Neural crest cell (in vitro differentiated cells): Measurements from ENCODE around the gene CARF. TPM values are rescaled to one million over a fixed set of nuclear protein-coding genes. Genes with fewer than 3 reads are reported as not detected.

Source experiments
- DNase-seq: peaks from one replicate; pipeline ENCODE4 v3.0.0; 2021; ENCODE audit warnings: low read depth, mixed read lengths, low spot score
- H3K27ac Mint-ChIP-seq: one replicate; pipeline ENCODE4 v1.8.0; 2021; ENCODE audit warnings: mild to moderate bottlenecking, mixed read lengths; ENCODE audit not compliant: unreplicated experiment
- H3K27me3 Mint-ChIP-seq: 2 replicates; pipeline ENCODE4 v1.8.0; 2021; ENCODE audit warnings: low read depth, mild to moderate bottlenecking, mixed read lengths
- H3K36me3 Mint-ChIP-seq: 2 replicates; pipeline ENCODE4 v1.8.0; 2021; ENCODE audit warnings: low read depth, mild to moderate bottlenecking, mixed read lengths
- H3K4me1 Mint-ChIP-seq: 2 replicates; pipeline ENCODE4 v1.8.0; 2021; ENCODE audit warnings: mixed read lengths
- H3K4me3 Mint-ChIP-seq: one replicate; pipeline ENCODE4 v1.8.0; 2021; ENCODE audit warnings: mild to moderate bottlenecking, mixed read lengths
- H3K9me3 Mint-ChIP-seq: 2 replicates; pipeline ENCODE4 v1.8.0; 2021; ENCODE audit warnings: mixed read lengths
- total RNA-seq: library from RNA; stranded (reverse); gene quantifications from 2 replicates; pipeline ENCODE4 v1.2.1, GENCODE V29; 2021
- TF ChIP-seq, protein P1 (sequence below): fragments of 200-600 bp; sonication (generic); conservative IDR thresholded peaks from 2 replicates; pipeline ENCODE4 v1.5.0; 2021; ENCODE audit warnings: antibody characterized with exemption, mild to moderate bottlenecking

Gene CARF
- total RNA-seq, 1 donor from 2014 or later = 6.8 TPM

DNA sequence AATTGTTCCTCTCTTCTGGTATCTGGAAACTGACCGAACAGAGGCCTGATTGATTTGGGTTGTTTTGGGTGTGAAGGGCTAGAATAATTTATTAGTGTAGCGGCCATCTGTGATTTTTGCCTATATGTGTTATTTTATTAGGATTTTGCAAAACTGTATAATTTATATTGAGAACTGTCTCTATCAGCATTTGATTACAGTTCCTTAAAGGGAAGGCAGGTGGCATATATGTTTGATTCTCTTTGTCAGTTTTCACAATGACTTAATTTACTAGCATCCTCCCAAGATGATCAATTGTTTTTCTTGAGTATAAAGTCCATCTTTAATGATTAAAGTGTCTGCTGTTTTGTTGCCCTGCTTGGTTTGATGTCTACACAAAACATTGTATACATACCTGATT, 107.1 kb downstream of the CARF start:
- Mint-ChIP-seq H3K4me3 (peak overlapping the region; percentile 5), H3K27me3 (no peaks in the 10 kb centered on the region), H3K9me3 (no peaks in the 10 kb centered on the region), H3K36me3 (no peaks in the 10 kb centered on the region), H3K27ac (no peak overlapping the region), H3K4me1 (peaks cover 31% of the 10 kb centered on the region)
- TF ChIP-seq, protein P1, sequence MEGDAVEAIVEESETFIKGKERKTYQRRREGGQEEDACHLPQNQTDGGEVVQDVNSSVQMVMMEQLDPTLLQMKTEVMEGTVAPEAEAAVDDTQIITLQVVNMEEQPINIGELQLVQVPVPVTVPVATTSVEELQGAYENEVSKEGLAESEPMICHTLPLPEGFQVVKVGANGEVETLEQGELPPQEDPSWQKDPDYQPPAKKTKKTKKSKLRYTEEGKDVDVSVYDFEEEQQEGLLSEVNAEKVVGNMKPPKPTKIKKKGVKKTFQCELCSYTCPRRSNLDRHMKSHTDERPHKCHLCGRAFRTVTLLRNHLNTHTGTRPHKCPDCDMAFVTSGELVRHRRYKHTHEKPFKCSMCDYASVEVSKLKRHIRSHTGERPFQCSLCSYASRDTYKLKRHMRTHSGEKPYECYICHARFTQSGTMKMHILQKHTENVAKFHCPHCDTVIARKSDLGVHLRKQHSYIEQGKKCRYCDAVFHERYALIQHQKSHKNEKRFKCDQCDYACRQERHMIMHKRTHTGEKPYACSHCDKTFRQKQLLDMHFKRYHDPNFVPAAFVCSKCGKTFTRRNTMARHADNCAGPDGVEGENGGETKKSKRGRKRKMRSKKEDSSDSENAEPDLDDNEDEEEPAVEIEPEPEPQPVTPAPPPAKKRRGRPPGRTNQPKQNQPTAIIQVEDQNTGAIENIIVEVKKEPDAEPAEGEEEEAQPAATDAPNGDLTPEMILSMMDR = peak; percentile 32
- DNase-seq = no peak

DNA sequence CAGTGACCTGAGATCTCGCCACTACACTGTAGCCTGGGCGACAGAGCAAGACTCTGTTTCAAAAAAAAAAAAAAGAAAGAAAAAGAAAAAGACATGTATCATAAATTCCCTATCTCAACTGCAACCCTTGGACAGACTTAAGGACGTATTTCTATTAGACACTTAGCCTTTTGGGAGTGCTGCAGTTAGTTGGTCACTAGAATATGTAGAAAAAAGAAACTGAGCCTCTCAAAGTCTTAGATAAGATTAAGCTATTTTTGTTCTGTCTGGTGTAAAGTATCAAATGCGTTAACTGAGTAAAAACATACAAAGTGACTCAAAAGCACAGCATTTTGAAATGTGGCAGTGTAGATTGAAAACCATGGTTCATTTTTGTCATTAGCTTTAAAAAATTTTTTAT, 109.9 kb downstream of the CARF start:
- Mint-ChIP-seq H3K4me3 (no peak overlapping the region), H3K27ac (no peak overlapping the region), H3K9me3 (no peaks in the 10 kb centered on the region), H3K36me3 (no peaks in the 10 kb centered on the region), H3K27me3 (no peaks in the 10 kb centered on the region), H3K4me1 (peaks cover 18% of the 10 kb centered on the region)
- TF ChIP-seq, protein P1 = no peak
- DNase-seq = no peak

- Mint-ChIP-seq H3K36me3 (no peaks in the 10 kb centered on the region), H3K4me1 (peaks cover 16% of the 10 kb centered on the region), H3K4me3 (no peak overlapping the region), H3K27me3 (no peaks in the 10 kb centered on the region), H3K27ac (no peak overlapping the region), H3K9me3 (no peaks in the 10 kb centered on the region)
- TF ChIP-seq, protein P1 = no peak
- no peak for DNase-seq
These were observed 110.7 kb downstream of the CARF start for GRCh38 chr2:203022751-203023150.

DNA sequence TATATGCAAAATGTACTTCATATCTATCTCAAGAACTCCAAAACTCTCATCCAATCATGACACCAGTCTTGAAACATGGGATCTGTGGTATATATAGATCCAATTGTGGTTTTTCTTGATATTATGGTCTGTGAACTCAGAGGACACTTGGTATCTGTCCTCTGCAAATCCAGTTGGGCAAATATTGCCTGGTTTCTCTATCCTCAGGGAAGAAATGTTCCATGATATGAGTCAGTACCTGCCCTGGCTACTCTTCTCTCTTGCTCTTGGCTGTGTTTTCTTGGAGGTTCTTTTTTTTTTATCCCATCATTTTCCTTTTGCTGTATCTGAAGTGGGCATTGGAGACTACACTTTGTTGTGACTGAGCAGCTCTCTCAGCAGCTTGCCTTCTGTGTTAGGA, 113.5 kb downstream of the CARF start:
- no peaks in the 10 kb centered on the region for H3K4me1 Mint-ChIP-seq
- DNase-seq = no peak
- H3K4me3 Mint-ChIP-seq = no peak overlapping the region
- H3K27ac Mint-ChIP-seq = no peak overlapping the region
- no peaks in the 10 kb centered on the region for H3K36me3 Mint-ChIP-seq
- H3K27me3 Mint-ChIP-seq = no peaks in the 10 kb centered on the region
- TF ChIP-seq, protein P1 = no peak
- no peaks in the 10 kb centered on the region for H3K9me3 Mint-ChIP-seq

DNA sequence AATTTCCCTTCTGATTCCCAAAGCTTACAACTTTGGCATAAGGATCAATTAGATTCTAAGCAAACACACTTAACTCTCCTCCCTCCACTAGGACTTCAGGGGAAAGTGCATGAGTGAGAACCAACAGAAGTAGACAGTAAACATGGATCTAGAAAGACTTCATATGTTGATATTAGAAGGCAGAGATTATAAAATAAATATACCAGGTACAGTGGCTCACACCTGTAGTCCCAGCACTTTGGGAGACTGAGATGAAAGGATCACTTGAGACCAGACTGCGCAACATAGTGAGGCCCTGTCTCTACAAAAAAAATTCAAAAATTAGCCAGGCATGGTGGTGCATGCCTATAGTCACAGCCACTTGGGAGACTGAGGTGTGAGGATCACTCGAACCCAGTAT, 118.5 kb downstream of the CARF start:
- no peak overlapping the region for H3K27ac Mint-ChIP-seq
- no peaks in the 10 kb centered on the region for H3K27me3 Mint-ChIP-seq
- H3K9me3 Mint-ChIP-seq = peaks cover 3% of the 10 kb centered on the region
- peaks cover 6% of the 10 kb centered on the region for H3K4me1 Mint-ChIP-seq
- TF ChIP-seq, protein P1 = no peak
- DNase-seq = no peak
- H3K36me3 Mint-ChIP-seq = peaks cover 3% of the 10 kb centered on the region
- no peak overlapping the region for H3K4me3 Mint-ChIP-seq

- H3K4me1 Mint-ChIP-seq = peaks cover 6% of the 10 kb centered on the region
- H3K27me3 Mint-ChIP-seq = no peaks in the 10 kb centered on the region
- DNase-seq = no peak
- peaks cover 3% of the 10 kb centered on the region for H3K9me3 Mint-ChIP-seq
- TF ChIP-seq, protein P1 = no peak
- peaks cover 3% of the 10 kb centered on the region for H3K36me3 Mint-ChIP-seq
- no peak overlapping the region for H3K27ac Mint-ChIP-seq
- H3K4me3 Mint-ChIP-seq = no peak overlapping the region
These were observed 118.9 kb downstream of the CARF start for GRCh38 chr2:203030991-203031390.
